Suprapubic skin (tissue), 4 donors: Measurements from ENCODE around the gene ZDHHC13. TPM values are rescaled to one million over a fixed set of nuclear protein-coding genes. Genes with fewer than 3 reads are reported as not detected.

Experiments used
- DNase-seq, 2 donors: peaks; one replicate each; pipeline ENCODE4 v3.0.0-alpha.2; 2019; ENCODE audit warnings: low spot score in 2 of 2
- H3K27ac ChIP-seq: fragments of 200-600 bp; sonication (generic); one replicate; pipeline ENCODE4 v1.5.1; 2019
- H3K27me3 ChIP-seq: fragments of 200-600 bp; sonication (generic); one replicate; pipeline ENCODE4 v1.5.1; 2019
- H3K36me3 ChIP-seq: fragments of 200-600 bp; sonication (generic); one replicate; pipeline ENCODE4 v1.5.1; 2019
- H3K4me1 ChIP-seq: fragments of 200-600 bp; sonication (generic); one replicate; pipeline ENCODE4 v1.5.1; 2019
- H3K4me3 ChIP-seq: fragments of 200-600 bp; sonication (generic); one replicate; pipeline ENCODE4 v1.5.1; 2019; ENCODE audit warnings: mild to moderate bottlenecking
- H3K9me3 ChIP-seq: fragments of 200-600 bp; sonication (generic); one replicate; pipeline ENCODE4 v1.5.1; 2019
- CTCF ChIP-seq, 2 donors: fragments of 200-600 bp in 1 of 2; fragments of 450-650 bp in 1 of 2; sonication (generic) in 1 of 2; IDR thresholded peaks; one replicate each; pipeline ENCODE4 v1.5.1; 2016 to 2019; ENCODE audit warnings: antibody characterized with exemption in 2 of 2, mild to moderate bottlenecking in 1 of 2, moderate library complexity in 1 of 2
- EP300 ChIP-seq: sonication (generic); formaldehyde crosslinking; IDR thresholded peaks from one replicate; pipeline ENCODE4 v1.6.1; 2017; ENCODE audit warnings: antibody characterized with exemption
- POLR2A ChIP-seq, 2 donors: fragments of 450-650 bp; IDR thresholded peaks; one replicate each; pipeline ENCODE4 v1.6.1; 2017; ENCODE audit warnings: antibody characterized with exemption in 2 of 2, mild to moderate bottlenecking in 2 of 2, moderate library complexity in 2 of 2
- POLR2AphosphoS5 ChIP-seq, 3 donors: sonication (generic); formaldehyde crosslinking; IDR thresholded peaks; one replicate each; pipeline ENCODE4 v1.6.1; 2017; ENCODE audit warnings: antibody characterized with exemption in 3 of 3
- WGBS: methylation state at CpG from one replicate; pipeline ENCODE4 v1.1.5; 2018; 5-methylcytosine and 5-hydroxymethylcytosine counted together
- total RNA-seq, 4 donors: library from RNA; depleted of rRNA; stranded (reverse); fragments of >200 nt; gene quantifications; one replicate each; pipeline ENCODE4 v1.1.0, GENCODE V29; 2016

The ZDHHC13 gene
- total RNA-seq, 4 donors from 2014 or later: 23.8 to 74.6 (median 27.0) TPM

- 100% methylated on average over 2 of the region's 2 CpGs for WGBS
- peaks cover 41% of the 10 kb centered on the region for H3K36me3 ChIP-seq
Observed at GRCh38 chr11:19164881-19165280, 47.9 kb downstream of the ZDHHC13 start.

GRCh38 chr11:19168090-19168489 is 51.1 kb downstream of the ZDHHC13 start:
- H3K4me3 ChIP-seq: no peak overlapping the region
- no peak for DNase-seq
- peaks cover 58% of the 10 kb centered on the region for H3K36me3 ChIP-seq
- no peaks in the 10 kb centered on the region for H3K27me3 ChIP-seq
- TF ChIP-seq POLR2AphosphoS5 (IDR thresholded peaks at IDR 0.05) (no peak), CTCF (IDR thresholded peaks at IDR 0.05) (no peak), EP300 (no peak), POLR2A (IDR thresholded peaks at IDR 0.05) (no peak)
- no peaks in the 10 kb centered on the region for H3K4me1 ChIP-seq
- H3K27ac ChIP-seq: no peak overlapping the region
- 65% methylated on average over 2 of the region's 2 CpGs for WGBS
- H3K9me3 ChIP-seq: no peaks in the 10 kb centered on the region

More at GRCh38 chr11:19164881-19165280, 47.9 kb downstream of the ZDHHC13 start:
- no peak for DNase-seq
- H3K9me3 ChIP-seq: no peaks in the 10 kb centered on the region
- H3K27me3 ChIP-seq: no peaks in the 10 kb centered on the region
- no peak overlapping the region for H3K27ac ChIP-seq
- H3K4me3 ChIP-seq: no peak overlapping the region
- TF ChIP-seq EP300 (no peak), POLR2A (IDR thresholded peaks at IDR 0.05) (no peak), POLR2AphosphoS5 (IDR thresholded peaks at IDR 0.05) (no peak), CTCF (IDR thresholded peaks at IDR 0.05) (no peak)
- no peaks in the 10 kb centered on the region for H3K4me1 ChIP-seq

- Histone ChIP-seq H3K36me3 (peaks cover 51% of the 10 kb centered on the region), H3K4me3 (no peak overlapping the region)
- 93% methylated on average over 9 of the region's 9 CpGs for WGBS
Observed at GRCh38 chr11:19173004-19173689, 56.2 kb downstream of the ZDHHC13 start.

GRCh38 chr11:19173964-19174638 is 57.1 kb downstream of the ZDHHC13 start:
- Histone ChIP-seq H3K4me1 (no peaks in the 10 kb centered on the region), H3K36me3 (peaks cover 45% of the 10 kb centered on the region), H3K27ac (no peak overlapping the region), H3K27me3 (no peaks in the 10 kb centered on the region), H3K9me3 (no peaks in the 10 kb centered on the region), H3K4me3 (no peak overlapping the region)
- DNase-seq: no peak
- 92% methylated on average over 7 of the region's 7 CpGs for WGBS
- TF ChIP-seq POLR2A (IDR thresholded peaks at IDR 0.05) (no peak), CTCF (IDR thresholded peaks at IDR 0.05) (no peak), EP300 (no peak), POLR2AphosphoS5 (IDR thresholded peaks at IDR 0.05) (no peak)

More at GRCh38 chr11:19173004-19173689, 56.2 kb downstream of the ZDHHC13 start:
- TF ChIP-seq POLR2A (IDR thresholded peaks at IDR 0.05): no peak
- no peak for TF ChIP-seq CTCF (IDR thresholded peaks at IDR 0.05)
- TF ChIP-seq POLR2AphosphoS5 (IDR thresholded peaks at IDR 0.05): no peak
- TF ChIP-seq EP300: no peak
- DNase-seq: no peak
- H3K27me3 ChIP-seq: no peaks in the 10 kb centered on the region
- no peaks in the 10 kb centered on the region for H3K4me1 ChIP-seq
- no peak overlapping the region for H3K27ac ChIP-seq
- H3K9me3 ChIP-seq: no peaks in the 10 kb centered on the region

GRCh38 chr11:19176629-19177186 is 59.7 kb downstream of the ZDHHC13 start:
- H3K36me3 ChIP-seq: peaks cover 37% of the 10 kb centered on the region
- H3K4me3 ChIP-seq: no peak overlapping the region
- no peaks in the 10 kb centered on the region for H3K27me3 ChIP-seq
- DNase-seq: no peak
- TF ChIP-seq EP300 (no peak), POLR2AphosphoS5 (IDR thresholded peaks at IDR 0.05) (no peak), CTCF (IDR thresholded peaks at IDR 0.05) (no peak)
- H3K9me3 ChIP-seq: no peaks in the 10 kb centered on the region
- H3K27ac ChIP-seq: no peak overlapping the region
- no peaks in the 10 kb centered on the region for H3K4me1 ChIP-seq
- 80% methylated on average over 2 of the region's 2 CpGs for WGBS
